Ecto neural progenitor cell (in vitro differentiated cells): Measurements from ENCODE around the gene IL20RA.
"Not testable (repeated sequence)": the region's sequence is repeated elsewhere in the genome, so short reads cannot be mapped to it uniquely, and the experiment has no call there.

Source experiments
- DNase-seq: peaks from one replicate; pipeline ENCODE4 v3.0.0-alpha.2; 2018; ENCODE audit warnings: low spot score

Gene IL20RA

DNA sequence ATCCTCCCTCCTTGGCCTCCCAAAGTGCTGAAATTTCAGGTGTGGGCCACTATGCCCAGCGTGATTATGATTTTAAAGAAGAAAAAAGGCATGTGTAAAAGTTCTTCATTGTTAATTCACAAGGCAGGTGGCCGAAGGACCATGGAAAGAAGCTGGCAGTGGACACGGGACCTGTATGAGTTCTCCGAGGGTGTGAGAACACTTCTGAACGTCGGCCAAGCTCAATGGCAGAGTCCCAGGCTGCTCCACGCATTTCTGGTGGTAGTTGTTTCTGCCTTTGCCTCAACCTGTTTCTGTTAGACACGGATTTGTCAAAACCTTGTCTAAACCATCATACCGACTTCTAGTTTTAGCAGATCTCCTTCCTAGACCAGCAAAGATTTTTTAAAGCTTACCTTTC is 36.6 kb downstream of the IL20RA start:
- no peak for DNase-seq

DNA sequence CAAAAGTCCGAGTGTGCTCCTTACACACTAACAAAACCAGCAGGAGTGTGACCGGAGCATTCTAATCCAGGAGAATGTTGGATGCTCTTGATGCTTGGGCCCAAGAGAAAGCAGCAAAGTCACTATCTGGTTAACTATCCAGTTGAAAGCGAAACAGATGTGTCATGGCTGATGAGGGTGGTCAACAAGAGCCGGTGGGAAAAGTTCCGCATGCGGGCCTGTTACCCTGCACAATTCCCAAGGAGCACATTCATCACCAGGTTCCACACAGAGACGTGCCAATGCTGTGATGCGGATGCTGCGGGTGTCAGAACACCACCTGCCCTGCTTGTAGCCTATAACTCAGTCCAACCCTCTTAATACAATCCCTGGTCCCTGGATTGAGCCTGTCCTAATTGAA is 38.7 kb downstream of the IL20RA start:
- no peak for DNase-seq

DNA sequence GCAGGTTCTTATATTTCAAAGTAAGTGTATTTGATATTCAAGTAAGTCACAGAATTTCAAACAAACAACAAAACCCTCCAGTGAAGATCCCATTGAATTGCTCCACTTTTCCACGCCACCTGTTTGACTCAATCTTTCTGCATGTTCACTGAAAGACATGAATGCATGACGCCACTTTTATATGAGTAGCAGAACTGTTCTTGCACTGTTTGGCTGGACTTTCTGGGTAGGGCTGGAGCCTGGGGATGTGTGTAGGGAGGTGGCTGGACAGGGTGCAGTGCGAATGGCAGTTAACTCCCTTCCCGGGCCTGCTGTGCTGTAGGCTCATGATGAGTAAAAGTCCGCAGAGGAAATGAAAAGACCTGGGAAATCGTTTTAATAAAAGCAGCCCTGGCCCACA is 39.7 kb downstream of the IL20RA start:
- DNase-seq: no peak

DNA sequence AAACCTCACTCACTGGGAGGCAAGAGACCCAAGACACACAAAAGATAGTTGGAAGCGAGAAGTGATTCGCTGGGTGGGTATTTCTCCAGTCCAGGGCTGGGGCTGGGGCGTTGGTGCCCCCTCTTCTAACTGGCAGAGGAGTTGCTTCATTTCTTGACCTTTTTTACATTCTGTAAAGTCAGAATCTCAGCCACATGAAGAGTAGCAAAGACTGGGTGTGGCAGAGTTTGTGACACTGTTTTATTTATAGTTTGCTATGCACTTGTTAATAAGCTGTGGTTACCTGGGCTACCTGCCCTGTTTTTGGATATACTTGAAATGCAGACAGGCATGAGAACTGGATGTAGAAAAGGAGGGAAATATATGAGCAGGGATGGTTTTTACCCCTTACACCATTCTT is 42.3 kb downstream of the IL20RA start:
- DNase-seq: no peak

DNA sequence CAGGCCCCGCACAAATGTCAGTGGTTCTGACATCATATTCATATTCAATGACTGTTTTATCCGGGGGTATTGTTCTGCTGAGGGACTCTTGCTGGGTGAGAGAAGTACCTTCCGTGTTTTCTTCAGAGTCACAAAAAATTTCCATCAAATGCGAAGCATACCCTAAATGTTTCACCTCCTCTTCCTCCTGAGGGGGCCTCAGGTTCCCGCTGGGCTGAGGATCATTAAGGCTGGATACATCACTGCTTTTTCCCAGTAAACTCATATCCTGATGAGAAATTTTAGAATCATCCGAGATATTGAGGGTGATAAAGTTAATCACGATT is 42.8 kb downstream of the IL20RA start:
- DNase-seq: no peak

DNA sequence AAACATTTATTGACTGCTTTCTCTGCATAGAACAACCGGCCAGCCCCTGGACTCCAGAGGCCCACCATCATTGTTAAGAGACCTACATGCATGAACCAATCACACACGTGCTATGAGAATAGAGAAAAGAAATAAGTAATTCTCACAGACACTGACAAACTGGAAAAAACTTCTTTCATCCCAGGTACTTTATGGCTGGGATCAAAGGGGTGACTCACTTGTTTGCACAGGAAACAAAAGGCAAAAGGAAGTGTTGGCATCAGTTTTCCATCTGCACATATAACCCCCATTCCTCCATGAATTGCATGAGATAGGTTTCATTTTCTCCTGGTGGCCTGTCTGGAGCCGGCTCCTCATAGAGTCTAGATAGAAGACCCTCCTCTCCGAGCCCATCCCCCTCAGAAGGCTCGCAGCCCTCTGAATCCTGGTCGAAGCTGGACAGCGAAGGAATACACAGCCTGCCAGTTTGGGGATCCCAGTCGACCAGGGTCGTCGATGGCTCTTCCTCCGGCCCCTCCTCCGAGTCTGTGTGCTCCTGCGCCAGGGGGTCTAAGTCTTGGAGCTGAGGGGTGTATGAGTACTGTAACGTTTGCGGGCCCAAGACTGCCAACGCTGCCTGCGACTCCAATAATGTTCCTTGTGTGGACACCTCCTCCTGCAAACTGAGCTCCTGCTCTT is 43.3 kb downstream of the IL20RA start:
- no peak for DNase-seq

DNA sequence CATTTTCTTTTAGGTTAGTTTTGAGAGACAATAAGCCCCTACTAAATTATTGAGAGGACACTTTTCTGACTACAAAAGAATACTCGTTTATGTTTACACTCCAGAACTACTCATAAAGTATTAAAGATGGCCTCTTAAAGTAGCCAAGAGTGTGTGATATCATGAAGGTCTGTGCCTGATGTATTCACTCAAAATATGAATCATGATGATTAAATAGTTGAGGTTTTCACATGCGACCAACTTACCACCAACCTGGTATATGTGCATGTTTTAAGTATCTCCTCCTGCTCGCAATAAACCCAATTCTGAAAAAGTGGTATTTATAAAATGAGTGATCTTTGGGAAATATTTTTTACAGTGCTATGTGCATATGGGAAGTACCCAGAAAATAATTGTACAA is 43.9 kb downstream of the IL20RA start:
- no peak for DNase-seq

DNA sequence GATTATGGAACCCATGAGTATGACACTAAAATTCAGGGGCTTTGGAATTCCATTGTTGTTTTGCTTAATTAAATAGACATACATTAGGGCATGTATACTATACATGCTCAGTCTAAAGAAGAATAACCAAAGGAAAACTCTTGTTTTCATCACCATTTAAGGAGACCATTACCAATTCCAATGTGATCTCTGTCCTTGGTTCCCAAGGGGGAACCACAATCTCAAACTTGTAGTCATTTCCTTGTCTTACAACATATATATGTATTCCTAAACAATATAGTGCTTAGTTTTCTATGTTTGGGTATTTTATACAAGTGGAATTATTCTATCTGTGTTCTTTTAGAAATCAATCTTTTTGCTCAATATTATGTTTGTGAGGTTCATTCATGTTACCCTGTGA is 49.2 kb downstream of the IL20RA start:
- DNase-seq: no peak

DNA sequence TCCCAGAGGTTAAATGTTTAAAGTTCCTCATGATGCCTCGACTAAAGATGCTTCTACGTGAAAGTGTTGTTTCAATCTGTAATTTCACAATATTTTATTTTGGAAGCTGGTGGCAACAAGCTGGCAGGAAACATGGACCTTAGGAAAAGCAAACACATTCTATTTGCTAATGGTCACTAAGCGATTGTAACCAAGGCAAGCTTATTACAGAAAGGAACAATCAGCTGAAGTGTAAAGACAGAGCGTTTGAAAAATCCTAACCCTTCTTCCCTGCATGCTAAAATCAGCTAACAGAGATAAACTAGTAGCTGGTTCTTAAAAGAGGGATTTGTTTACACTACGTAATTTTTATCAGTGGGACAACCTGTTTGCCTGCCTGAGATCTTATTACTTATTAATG is 50.0 kb downstream of the IL20RA start:
- DNase-seq: no peak

DNA sequence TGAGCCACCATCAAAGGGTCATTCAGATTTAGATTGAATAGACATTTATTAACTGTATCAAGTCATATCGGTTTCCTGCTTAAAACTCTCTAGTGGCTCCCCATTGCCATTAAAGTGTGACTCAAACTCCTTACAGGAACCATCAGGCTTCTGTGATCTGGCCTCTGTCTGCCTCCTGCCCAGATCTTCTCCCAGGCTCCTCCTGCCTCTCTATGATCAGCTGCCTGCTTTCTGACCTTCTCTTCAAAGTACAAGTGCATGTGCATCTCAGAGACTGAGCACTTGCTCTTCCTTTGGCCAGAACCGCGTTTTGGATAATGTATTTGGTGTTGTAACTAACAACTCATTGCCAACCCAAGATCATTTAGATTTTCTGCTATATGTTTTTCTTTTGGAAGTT is 52.7 kb downstream of the IL20RA start:
- DNase-seq: no peak

DNA sequence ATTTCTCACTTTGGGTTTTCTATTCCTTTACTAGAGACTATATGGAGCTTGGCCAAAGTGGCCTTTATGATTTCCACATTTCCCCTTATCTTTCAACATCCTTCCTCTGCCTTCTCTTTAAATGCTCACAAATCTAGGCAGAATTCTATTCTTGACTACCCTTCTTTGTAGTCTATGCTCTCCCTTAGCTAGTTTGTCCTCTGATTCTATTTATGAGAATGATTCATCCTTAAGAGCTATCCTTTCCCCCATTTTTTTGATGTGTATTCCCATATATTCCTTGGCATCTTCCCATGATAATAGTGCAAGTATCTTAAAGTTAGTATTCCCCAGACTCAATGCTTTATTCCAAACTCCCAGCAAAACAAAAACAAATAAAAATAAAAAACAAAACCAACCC is 53.1 kb downstream of the IL20RA start:
- no peak for DNase-seq

DNA sequence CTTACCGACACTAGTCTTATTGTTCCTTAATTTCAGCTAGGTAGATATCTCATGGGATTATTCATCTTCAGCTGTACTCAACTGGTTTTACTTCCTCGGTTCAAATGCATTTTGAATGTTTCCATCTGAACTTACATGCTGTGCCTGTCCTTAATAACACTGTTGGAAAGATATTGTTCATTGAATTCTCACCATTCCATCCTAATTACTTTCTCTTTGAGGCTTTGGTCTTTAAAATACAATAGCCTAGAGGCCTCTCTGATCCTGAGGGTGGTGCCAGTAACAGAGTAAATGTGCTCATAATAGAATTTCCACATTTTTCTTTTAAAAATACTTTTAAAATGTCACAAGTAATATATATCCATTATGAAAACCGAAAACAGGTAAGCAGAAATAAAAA is 54.0 kb downstream of the IL20RA start:
- no peak for DNase-seq

DNA sequence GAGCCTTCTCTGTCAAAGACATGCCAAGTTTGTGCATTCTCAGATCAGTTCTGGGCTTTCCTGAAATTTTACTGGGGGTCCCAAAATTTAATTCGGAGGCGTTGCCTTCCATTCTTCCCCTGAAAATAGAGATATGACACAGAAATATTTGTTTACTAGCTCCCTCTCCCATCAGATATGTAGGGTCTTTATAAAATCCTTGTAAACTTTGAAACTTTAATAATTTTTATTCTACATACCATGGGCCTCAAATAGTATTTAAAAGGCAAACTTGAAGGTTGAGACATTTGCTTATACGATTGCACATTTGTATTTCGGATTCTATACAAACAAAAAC is 54.6 kb downstream of the IL20RA start:
- no peak for DNase-seq

DNA sequence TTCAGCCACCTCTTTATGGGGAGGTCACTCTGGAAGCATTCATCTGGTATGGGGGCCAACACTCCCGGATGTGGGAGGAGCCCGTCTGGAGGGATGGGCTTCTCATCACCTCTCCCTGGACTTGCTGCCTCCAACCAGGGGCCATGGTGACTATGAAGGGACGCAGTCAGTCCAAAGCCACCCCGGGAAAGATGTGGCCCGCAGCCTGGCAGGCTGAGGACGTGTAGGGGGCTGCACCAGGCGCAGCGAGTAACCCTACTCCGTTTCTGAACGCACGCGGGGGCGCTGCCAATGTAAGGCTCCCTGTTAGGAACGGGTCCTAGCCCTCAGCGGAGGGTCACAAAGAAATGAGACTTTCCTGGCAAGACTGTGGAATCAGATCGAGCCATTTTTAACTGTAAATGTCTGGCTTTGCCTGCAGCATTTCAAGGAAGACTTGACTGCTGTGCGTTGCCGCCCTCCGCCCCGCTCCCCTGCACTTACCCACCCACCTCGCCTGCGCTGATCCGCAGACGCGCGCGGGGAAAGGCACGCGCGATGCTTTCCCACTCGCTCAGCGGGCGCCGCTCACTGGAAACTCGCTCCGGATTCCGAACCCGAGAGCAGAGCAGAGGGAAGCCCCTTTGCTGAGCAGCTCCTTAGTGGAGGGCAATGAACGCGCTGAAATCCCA is 55.1 kb downstream of the IL20RA start:
- peak; percentile 66 for DNase-seq

DNA sequence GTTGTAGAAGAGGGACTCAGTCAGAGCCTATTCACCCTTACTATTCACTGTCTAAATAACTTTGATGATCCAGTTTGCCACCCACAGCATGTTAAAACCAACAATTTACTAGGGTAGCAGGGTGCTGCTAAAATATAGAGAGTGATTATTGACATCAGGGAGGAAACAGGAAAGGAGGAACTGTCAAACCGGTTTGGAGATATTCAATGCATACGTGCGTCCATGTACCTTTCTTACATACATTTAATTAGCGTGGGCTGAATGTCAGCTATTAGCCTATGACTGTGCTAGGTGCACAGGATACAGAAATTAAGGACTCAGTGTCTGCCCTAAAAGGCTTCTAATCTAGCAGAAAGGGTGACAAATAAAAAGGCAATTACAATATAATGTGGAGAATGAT is 57.2 kb downstream of the IL20RA start:
- DNase-seq: no peak

DNA sequence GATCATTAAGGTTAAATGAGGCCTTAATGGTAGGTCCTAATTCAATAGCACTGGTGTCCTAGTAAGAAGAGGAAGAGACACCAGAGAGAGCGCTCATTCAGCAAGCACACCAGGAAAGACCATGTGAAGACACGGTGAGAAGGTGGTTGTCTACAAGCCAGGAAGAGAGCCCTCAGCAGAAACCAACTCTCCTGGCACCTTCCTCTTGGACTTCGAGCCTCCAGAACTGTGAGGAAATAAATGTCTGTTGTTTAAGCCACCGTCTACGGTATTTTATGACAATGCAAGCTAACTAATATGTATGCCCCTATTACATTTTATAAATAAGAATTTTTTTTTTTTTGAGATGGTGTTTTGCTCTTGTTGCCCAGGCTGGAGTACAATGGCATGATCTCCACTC is 59.3 kb downstream of the IL20RA start:
- DNase-seq: no peak

DNA sequence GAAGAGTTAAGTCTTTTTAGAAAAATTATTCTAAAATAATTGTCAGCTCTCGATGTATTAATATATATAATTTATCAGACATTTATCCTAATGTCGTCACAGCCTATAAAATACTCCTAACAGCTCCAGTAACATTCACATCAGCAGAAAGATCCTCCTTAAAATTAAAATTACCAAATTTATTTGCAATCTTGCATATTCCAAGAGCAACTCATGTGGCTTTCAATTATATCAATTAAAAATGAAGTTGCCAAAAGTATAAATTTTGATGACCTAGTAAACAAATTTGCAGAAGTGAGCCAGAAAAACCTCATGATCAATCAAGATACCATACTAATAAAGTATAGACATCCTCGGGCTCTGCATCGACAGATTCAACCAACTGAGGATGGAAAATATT is 60.2 kb downstream of the IL20RA start:
- DNase-seq: no peak

DNA sequence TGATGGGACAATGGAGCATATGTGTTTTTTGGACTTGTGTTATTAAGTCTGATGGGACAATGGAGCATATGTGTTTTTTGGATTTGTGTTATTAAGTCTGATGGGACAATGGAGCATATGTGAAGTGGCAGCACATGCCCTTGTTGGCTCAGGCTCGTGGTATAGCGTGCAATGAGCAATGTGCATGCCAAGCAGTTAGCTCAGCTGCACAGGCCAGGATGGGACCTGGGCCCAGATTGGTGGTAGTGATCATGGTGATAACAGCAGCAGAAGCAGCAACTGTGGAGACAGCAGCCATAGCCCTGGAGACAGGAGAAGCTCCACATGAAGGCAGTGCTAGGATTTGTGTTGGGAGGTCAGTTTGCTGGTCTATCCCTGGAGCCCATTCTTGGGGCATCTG is 61.1 kb downstream of the IL20RA start:
- no peak for DNase-seq

DNA sequence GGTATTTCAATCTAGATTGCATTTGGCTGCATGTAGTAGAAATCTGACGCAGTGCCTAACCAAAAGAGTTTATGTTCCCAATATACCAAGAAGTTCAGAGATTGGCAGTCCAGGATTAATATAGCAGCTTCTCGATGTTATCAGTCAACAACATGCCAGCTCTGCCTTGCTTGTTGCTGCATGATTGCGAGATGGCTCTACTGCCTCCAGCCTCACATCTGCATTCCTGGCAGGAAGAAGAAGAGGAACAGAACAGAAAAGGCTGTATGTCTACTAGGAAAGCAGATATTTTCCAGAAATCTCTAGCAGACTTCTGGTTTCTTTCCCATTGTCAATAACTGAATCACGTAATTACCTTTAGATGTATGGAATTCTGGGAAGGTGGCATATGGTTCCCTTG is 61.8 kb downstream of the IL20RA start:
- DNase-seq: no peak

DNA sequence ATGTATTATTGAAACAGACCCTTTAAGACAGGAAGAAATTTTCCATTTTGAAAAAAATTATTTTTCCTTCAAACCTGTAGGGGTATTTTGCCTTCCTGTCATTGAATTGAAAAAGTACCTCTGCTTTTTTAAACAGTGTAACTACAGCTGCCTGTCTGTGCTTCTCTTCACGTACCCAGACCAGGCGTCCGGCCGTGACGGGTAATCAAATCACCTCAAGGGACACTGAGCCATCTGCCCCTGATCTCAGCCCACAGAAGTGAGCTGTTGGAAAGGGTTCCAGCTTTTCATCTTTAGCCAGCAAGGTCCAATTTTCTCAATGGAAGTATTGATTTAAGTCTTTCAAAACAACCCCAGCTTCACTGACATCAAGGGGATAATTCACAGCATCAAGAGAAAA is 64.7 kb downstream of the IL20RA start:
- DNase-seq: no peak

DNA sequence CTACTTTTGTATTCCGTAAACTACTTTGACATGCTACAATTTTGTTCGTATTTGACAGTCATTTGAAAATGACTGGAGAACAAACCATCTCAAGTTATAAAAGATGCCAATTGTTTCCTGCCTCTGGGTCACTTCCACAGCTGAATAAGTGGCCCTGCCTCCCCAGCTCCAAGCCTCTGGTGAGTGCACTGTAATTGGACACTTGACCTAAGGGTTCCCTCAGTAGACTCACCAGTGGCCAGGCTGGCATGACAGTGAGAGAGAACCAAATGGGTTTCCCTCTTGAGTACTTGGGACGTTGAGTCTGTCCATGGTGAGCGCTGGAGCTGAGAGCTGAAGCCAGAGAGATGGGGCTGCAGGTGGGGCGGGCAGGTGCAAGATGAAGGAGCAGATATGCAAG is 65.6 kb downstream of the IL20RA start:
- DNase-seq: no peak

DNA sequence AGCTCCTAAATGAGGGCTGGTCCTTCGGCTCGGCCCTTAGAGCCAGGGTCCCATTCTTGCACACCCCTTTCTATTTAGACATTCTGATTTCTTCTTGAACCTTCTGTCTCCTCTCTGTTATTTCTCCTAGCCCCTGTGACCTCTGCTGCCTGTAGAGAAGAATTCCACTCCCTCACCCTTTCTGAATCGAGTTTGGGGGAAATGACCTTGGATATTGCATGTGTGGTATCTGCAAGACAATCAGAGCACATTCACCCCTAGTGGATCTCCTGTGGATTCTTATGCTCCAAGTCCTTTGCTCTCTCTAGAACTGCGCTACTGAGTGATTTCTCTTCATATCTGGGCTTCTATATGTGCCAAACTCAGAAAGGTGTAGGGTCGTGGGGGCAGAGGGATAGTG is 67.7 kb downstream of the IL20RA start:
- no peak for DNase-seq

DNA sequence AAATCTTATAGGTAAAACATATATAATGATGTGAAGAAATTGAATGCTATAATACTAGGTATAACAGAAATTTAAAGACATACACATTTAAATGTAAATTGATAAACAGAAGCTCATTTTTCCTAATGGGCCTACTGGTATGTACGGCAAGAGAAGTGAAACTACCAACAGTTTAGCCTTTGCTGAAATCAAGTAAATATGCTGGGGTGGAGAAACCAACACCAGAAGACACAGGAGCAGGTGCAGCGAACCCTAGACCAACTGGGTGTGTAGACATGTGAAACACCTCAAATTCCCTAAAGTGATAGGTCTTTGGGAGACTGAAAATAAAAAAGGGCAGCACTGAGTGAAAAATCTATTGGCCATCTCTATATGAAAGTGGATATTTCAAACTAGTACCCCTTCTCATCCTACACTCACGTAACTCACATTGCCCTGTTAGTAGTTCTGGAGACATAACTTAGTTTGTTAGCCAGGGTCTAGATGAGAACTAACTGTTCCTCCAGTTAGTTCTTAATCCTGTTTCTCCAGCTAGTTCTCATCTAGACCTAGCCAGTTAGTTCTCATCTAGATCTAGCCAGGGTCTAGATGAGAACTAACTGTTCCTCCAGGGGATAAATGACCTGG is 69.6 kb downstream of the IL20RA start:
- no peak for DNase-seq

DNA sequence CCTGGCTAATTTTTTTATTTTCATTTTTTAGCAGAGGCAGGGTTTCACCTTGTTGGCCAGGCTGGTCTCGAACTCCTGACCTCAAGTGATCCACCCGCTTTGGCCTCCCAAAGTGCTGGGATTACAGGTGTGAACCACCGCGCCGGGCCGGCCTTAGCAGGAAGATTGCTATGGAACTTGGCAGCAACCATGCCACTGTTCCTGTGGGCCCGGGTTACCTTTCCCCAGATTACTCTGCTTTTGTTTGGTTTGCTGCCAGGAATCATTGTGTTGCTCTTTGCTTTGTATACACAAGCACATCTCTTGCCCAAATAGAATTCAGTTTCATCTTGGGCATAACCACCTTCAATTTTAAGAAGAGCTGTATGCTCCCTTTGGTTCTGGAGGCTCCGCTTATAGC is 71.0 kb downstream of the IL20RA start:
- DNase-seq: not testable (repeated sequence)
